Osteoblast (primary cell): Measurements from ENCODE around the gene TMTC2. TPM values are rescaled to one million over a fixed set of nuclear protein-coding genes. Genes with fewer than 3 reads are reported as not detected.

ENCODE experiments used
- DNase-seq: peaks from one replicate; pipeline ENCODE4 v3.0.0; 2011; ENCODE audit warnings: low spot score, mixed read lengths; ENCODE audit not compliant: insufficient read length; ENCODE audit errors: missing footprints
- H2AFZ ChIP-seq: 2 replicates; pipeline ENCODE4 v1.6.0; 2011; ENCODE audit warnings: mild to moderate bottlenecking, low read length
- H3K27ac ChIP-seq: 2 replicates; pipeline ENCODE4 v1.5.1; 2011; ENCODE audit warnings: mild to moderate bottlenecking, low read depth, low read length, moderate library complexity
- H3K27me3 ChIP-seq: 2 replicates; pipeline ENCODE4 v1.6.0; 2012; ENCODE audit warnings: mild to moderate bottlenecking, control low read depth, inconsistent platforms, low read length, moderate library complexity; ENCODE audit not compliant: insufficient read depth
- H3K36me3 ChIP-seq: 2 replicates; pipeline ENCODE4 v1.5.1; 2011; ENCODE audit warnings: mild to moderate bottlenecking, low read length, control low read depth, moderate library complexity; ENCODE audit not compliant: insufficient read depth
- H3K4me1 ChIP-seq: 2 replicates; pipeline ENCODE4 v1.5.1; 2011; ENCODE audit warnings: mild to moderate bottlenecking, low read length, control low read depth, moderate library complexity; ENCODE audit not compliant: insufficient read depth
- H3K4me2 ChIP-seq: 2 replicates; pipeline ENCODE4 v1.6.0; 2011; ENCODE audit warnings: mild to moderate bottlenecking, low read length; ENCODE audit not compliant: insufficient read depth
- H3K4me3 ChIP-seq: fragments of 200-600 bp; sonication (generic); 3 replicates; pipeline ENCODE4 v1.5.1; 2012; ENCODE audit warnings: mild to moderate bottlenecking, low read length, inconsistent platforms; ENCODE audit not compliant: insufficient read depth
- H3K79me2 ChIP-seq: 2 replicates; pipeline ENCODE4 v1.6.0; 2012; ENCODE audit warnings: mild to moderate bottlenecking, low read length, control low read depth, inconsistent platforms; ENCODE audit not compliant: insufficient read depth
- H3K9me3 ChIP-seq: 2 replicates; pipeline ENCODE4 v1.5.1; 2011; ENCODE audit warnings: low read depth, low read length, control low read depth
- H4K20me1 ChIP-seq: 2 replicates; pipeline ENCODE4 v1.6.0; 2012; ENCODE audit warnings: mild to moderate bottlenecking, low read length, control low read depth; ENCODE audit not compliant: insufficient read depth
- total RNA-seq: library from RNA; depleted of rRNA; stranded (reverse); fragments of >200 nt; gene quantifications from 2 replicates; pipeline ENCODE4 v1.2.3, GENCODE V29; 2012
- TF ChIP-seq, protein P1 (sequence below): IDR thresholded peaks from 2 replicates; pipeline ENCODE4 v1.5.1; 2011; ENCODE audit warnings: mild to moderate bottlenecking, low read depth, low read length, moderate library complexity; ENCODE audit errors: extremely low read depth

The TMTC2 gene
- total RNA-seq, 1 donor: 2.5 TPM

DNA sequence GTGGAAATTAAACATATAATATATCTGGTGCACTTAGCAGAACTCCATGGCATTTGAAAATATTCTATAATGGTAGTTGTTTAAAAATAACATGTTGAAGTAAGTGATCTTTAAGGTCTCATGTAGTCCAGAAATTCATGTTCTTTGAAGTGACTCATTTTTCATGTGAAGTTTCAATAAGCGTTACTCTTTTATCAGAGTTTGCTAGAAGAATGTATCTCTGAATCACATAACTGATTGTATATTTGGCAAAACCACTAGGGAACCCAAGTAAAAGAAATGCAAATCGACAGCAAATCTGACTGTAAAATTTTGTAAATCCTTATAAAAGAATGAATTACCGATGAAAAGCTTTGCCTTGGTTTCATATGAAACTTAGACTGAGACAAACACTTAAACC, 463.3 kb downstream of the TMTC2 start:
- no peak for DNase-seq
- no peaks in the 10 kb centered on the region for H3K4me1 ChIP-seq
- TF ChIP-seq, protein P1, sequence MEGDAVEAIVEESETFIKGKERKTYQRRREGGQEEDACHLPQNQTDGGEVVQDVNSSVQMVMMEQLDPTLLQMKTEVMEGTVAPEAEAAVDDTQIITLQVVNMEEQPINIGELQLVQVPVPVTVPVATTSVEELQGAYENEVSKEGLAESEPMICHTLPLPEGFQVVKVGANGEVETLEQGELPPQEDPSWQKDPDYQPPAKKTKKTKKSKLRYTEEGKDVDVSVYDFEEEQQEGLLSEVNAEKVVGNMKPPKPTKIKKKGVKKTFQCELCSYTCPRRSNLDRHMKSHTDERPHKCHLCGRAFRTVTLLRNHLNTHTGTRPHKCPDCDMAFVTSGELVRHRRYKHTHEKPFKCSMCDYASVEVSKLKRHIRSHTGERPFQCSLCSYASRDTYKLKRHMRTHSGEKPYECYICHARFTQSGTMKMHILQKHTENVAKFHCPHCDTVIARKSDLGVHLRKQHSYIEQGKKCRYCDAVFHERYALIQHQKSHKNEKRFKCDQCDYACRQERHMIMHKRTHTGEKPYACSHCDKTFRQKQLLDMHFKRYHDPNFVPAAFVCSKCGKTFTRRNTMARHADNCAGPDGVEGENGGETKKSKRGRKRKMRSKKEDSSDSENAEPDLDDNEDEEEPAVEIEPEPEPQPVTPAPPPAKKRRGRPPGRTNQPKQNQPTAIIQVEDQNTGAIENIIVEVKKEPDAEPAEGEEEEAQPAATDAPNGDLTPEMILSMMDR: no peak
- no peaks in the 10 kb centered on the region for H4K20me1 ChIP-seq
- no peaks in the 10 kb centered on the region for H3K27me3 ChIP-seq
- H3K4me3 ChIP-seq: no peak overlapping the region
- H3K4me2 ChIP-seq: no peak overlapping the region
- H2AFZ ChIP-seq: no peak overlapping the region
- H3K27ac ChIP-seq: no peak overlapping the region
- H3K36me3 ChIP-seq: no peaks in the 10 kb centered on the region
- no peaks in the 10 kb centered on the region for H3K79me2 ChIP-seq
- H3K9me3 ChIP-seq: peaks cover 3% of the 10 kb centered on the region

DNA sequence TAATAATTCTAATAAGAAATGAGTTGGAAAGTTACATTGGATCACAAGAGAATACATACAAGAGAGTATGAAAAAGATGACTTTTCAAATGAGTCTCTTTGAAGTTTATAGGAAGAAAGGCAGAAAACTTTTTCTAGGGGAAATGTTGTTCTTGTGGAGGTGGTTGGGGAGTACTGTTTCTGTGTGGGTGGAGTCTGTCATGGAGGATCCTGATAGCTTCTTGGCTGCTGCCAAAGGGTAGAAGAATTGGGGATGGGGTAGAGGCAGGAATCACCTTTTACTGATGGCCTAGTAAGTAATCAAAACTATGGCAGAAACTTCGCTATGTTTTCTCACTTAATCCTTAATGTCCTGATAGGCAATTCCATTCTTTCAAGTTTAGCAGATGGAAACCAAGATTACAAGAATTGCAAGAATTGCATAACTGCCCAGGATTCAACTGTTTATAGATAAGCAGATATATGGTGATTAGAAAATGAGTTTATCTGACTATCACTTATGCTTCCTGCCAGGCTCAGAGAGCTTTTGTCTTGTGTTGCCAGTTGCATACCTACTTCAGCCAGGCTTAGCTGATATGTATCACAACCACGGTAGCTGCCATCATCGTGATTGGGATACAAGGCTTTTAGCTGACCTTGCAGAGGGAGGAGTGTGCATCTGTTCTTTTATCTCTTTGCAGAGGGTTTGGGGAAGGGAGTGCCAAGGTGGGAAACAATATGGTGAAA, 463.9 kb downstream of the TMTC2 start:
- Histone ChIP-seq H3K27me3 (no peaks in the 10 kb centered on the region), H2AFZ (no peak overlapping the region), H3K36me3 (no peaks in the 10 kb centered on the region), H3K79me2 (no peaks in the 10 kb centered on the region), H3K9me3 (peaks cover 3% of the 10 kb centered on the region), H3K4me1 (no peaks in the 10 kb centered on the region), H3K27ac (no peak overlapping the region), H3K4me3 (no peak overlapping the region), H4K20me1 (no peaks in the 10 kb centered on the region), H3K4me2 (no peak overlapping the region)
- TF ChIP-seq, protein P1: no peak
- DNase-seq: no peak

DNA sequence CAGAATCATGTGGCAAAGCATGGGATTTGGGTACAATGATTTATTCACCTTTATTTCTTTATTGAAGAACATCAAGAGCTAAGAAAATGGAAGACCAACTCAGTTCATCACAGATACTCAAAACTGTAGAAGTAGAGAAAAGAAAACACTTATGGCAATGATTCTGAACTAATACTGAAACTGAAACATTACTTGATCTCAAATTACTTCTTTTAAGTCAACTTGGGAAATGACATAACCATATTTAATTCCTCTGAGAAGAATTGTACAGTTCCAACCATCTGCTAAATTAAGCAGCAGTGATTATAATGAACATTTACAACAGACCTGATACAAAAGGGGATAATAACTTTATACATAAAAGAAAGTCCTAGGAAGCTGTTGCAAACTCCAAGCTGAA, 466.5 kb downstream of the TMTC2 start:
- Histone ChIP-seq H3K4me2 (no peak overlapping the region), H3K4me3 (no peak overlapping the region), H3K79me2 (no peaks in the 10 kb centered on the region), H2AFZ (no peak overlapping the region), H4K20me1 (no peaks in the 10 kb centered on the region), H3K27ac (no peak overlapping the region), H3K4me1 (no peaks in the 10 kb centered on the region), H3K27me3 (no peaks in the 10 kb centered on the region), H3K36me3 (no peaks in the 10 kb centered on the region), H3K9me3 (no peaks in the 10 kb centered on the region)
- DNase-seq: no peak
- TF ChIP-seq, protein P1: no peak

DNA sequence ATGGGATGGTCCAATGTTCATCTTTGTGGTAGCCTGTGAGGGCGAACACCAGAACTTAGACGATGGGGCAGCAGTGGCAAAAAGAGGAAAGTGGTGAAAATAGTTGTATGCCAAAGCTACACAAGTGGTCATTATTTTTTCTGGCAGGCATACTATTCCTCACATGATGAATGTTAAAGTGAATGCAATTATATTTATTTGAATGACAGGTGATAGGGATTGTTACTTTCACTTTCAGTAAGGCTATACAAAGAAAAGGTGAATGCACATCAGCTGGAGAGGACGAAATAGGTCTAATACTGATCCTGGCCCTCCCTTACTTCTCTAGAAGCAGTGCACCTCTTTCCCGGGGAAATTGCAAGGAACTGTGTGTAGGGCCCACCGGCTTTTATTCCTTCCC, 470.1 kb downstream of the TMTC2 start:
- H4K20me1 ChIP-seq: no peaks in the 10 kb centered on the region
- H3K4me2 ChIP-seq: no peak overlapping the region
- no peaks in the 10 kb centered on the region for H3K27me3 ChIP-seq
- no peaks in the 10 kb centered on the region for H3K79me2 ChIP-seq
- H3K27ac ChIP-seq: no peak overlapping the region
- H2AFZ ChIP-seq: no peak overlapping the region
- no peaks in the 10 kb centered on the region for H3K9me3 ChIP-seq
- H3K36me3 ChIP-seq: no peaks in the 10 kb centered on the region
- TF ChIP-seq, protein P1: no peak
- no peak for DNase-seq
- no peak overlapping the region for H3K4me3 ChIP-seq
- no peaks in the 10 kb centered on the region for H3K4me1 ChIP-seq
